Calu3 (cell line): ENCODE measurements around the gene KIAA1755. TPM values are rescaled to one million over a fixed set of nuclear protein-coding genes. Genes with fewer than 3 reads are reported as not detected.
A peak's percentile ranks its signal among the peaks of the same experiment; 100 is the strongest.

ENCODE experiments used
- BruUV-seq: library from RNA; stranded (reverse); fragments of 400-500 nt; replicated peaks from 2 replicates; lab custom pipeline; 2021; lab: Mats Ljungman, UMichigan
- CTCF ChIA-PET: fragments of 300-600 bp; sonication (Branson Sonifier 250); formaldehyde crosslinking; loops from one replicate; lab custom pipeline; 2022; ENCODE audit warnings: antibody characterized with exemption; lab: Charles Lee
- DNase-seq: peaks from one replicate; pipeline ENCODE4 v3.0.0; 2022
- H3K27ac Mint-ChIP-seq: one replicate; pipeline ENCODE4 v1.8.0; 2022; ENCODE audit warnings: mixed read lengths; ENCODE audit not compliant: unreplicated experiment
- H3K27me3 Mint-ChIP-seq: one replicate; pipeline ENCODE4 v1.8.0; 2022; ENCODE audit warnings: mixed read lengths; ENCODE audit not compliant: unreplicated experiment
- H3K36me3 Mint-ChIP-seq: one replicate; pipeline ENCODE4 v1.8.0; 2022; ENCODE audit warnings: mild to moderate bottlenecking, moderate library complexity, mixed read lengths; ENCODE audit not compliant: insufficient read depth, unreplicated experiment
- H3K4me1 Mint-ChIP-seq: one replicate; pipeline ENCODE4 v1.8.0; 2022; ENCODE audit warnings: mild to moderate bottlenecking, low read depth, mixed read lengths; ENCODE audit not compliant: unreplicated experiment
- H3K4me3 Mint-ChIP-seq: one replicate; pipeline ENCODE4 v1.8.0; 2022; ENCODE audit warnings: mild to moderate bottlenecking, low read depth, moderate library complexity, mixed read lengths; ENCODE audit not compliant: unreplicated experiment
- H3K9me3 Mint-ChIP-seq: one replicate; pipeline ENCODE4 v1.8.0; 2022; ENCODE audit warnings: low read depth, mixed read lengths; ENCODE audit not compliant: unreplicated experiment
- intact Hi-C: fragments of 100-400 bp; cut with micrococcal nuclease; formaldehyde crosslinking; loops from one replicate; pipeline ENCODE4 v1.10.0; 2022; ENCODE audit not compliant: unreplicated experiment
- total RNA-seq: library from RNA; stranded (reverse); gene quantifications from 2 replicates; pipeline ENCODE4 v1.2.3, GENCODE V29; 2022
- TF ChIP-seq, protein P1 (sequence below): fragments of 200-600 bp; IDR thresholded peaks from one replicate; pipeline ENCODE4 v1.8.0; 2022; ENCODE audit warnings: antibody characterized with exemption; ENCODE audit not compliant: unreplicated experiment

The KIAA1755 gene
- total RNA-seq, 1 experiment from 2014 or later: not detected

DNA sequence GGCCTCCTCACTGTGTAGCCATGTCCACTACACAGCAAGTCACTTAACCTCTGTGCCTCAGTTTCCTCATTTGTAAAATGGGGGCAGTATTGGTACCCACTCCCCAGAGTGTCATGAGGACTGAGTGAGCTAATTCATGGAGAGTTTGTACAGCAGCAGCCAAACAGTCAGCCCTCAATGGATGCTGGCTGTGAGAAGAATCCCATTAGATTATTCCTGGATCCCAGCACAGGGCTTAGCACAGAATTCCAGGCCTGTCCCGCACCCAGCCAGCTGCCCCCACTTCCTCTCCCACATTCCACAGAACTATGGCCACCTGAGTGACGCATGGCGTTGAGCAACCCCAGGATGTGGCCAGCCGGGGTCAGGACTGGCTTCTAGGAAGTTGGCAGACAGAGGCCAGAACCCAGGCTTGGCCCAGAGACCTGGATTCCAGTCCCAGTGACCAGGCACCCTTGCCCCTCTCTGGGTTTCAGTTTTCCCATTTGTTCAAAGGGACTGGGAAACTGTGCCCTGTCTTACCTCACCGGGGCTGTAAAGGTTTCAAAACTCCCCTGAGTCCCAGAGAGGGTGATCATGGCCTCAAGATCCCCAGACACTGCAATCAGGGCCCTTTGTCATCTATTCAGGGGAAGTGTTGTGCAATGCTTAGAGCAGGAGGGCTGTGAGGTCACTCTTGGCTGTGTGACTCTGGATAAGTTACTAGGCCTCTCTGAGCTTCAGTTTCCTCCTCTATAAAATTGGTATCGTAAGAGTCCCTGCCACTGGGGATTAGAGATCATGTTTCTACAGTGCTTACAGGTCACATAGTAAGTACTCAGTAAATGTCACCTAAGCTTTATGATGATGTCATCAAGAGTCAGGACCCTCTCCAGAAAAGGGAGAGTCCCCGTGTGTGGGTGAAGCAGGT lies 92.4 kb downstream of the KIAA1755 start:
- H3K4me3 Mint-ChIP-seq: no peak overlapping the region
- CTCF ChIA-PET: interaction anchor here (0.8 to 3.5 kb wide), 6 partner anchors 16 to 110 kb away, joined by 3 to 14 read pairs (median 10); no protein-coding TSS in a partner anchor
- TF ChIP-seq, protein P1, sequence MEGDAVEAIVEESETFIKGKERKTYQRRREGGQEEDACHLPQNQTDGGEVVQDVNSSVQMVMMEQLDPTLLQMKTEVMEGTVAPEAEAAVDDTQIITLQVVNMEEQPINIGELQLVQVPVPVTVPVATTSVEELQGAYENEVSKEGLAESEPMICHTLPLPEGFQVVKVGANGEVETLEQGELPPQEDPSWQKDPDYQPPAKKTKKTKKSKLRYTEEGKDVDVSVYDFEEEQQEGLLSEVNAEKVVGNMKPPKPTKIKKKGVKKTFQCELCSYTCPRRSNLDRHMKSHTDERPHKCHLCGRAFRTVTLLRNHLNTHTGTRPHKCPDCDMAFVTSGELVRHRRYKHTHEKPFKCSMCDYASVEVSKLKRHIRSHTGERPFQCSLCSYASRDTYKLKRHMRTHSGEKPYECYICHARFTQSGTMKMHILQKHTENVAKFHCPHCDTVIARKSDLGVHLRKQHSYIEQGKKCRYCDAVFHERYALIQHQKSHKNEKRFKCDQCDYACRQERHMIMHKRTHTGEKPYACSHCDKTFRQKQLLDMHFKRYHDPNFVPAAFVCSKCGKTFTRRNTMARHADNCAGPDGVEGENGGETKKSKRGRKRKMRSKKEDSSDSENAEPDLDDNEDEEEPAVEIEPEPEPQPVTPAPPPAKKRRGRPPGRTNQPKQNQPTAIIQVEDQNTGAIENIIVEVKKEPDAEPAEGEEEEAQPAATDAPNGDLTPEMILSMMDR: no peak
- peak overlapping the region; percentile 14 for H3K27ac Mint-ChIP-seq
- DNase-seq: peak; percentile 93
- peaks cover 35% of the 10 kb centered on the region for H3K36me3 Mint-ChIP-seq
- BruUV-seq: no TSS peak
- no peaks in the 10 kb centered on the region for H3K9me3 Mint-ChIP-seq
- H3K4me1 Mint-ChIP-seq: peaks cover 84% of the 10 kb centered on the region
- intact Hi-C loops: loop anchor here (1.0 to 5.0 kb wide), 2 partner anchors 41 to 53 kb away; no protein-coding TSS in a partner anchor
- H3K27me3 Mint-ChIP-seq: no peaks in the 10 kb centered on the region

DNA sequence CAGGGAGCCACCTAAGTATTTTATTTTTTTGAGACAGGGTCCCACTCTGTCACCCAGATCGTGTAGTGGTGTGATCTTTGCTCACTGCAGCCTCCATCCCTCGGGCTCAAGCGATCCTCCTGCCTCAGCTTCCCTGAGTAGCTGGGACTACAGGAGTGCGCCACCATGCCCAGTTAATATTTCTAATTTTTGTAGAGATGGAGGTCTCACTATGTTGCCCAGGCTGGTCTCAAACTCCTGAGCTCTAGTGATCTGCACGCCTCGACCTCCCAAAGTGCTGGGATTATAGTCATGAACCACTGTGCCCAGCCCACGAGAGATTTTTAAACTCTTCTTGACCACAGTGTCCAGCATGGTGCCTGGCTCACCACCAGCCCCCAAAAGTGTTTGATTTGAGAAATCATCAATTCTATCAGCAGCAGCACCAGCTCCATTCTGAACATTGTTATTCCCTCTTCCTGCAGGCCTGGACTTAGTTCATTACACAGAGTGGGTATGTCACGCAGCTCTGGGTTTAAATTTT lies 93.1 kb downstream of the KIAA1755 start:
- H3K4me1 Mint-ChIP-seq: peaks cover 84% of the 10 kb centered on the region
- no peaks in the 10 kb centered on the region for H3K27me3 Mint-ChIP-seq
- peak overlapping the region; percentile 14 for H3K27ac Mint-ChIP-seq
- TF ChIP-seq, protein P1: no peak
- DNase-seq: no peak
- intact Hi-C loops: loop anchor here (5.0 kb wide), 1 partner anchor 40 kb away; no protein-coding TSS in a partner anchor
- H3K9me3 Mint-ChIP-seq: no peaks in the 10 kb centered on the region
- H3K4me3 Mint-ChIP-seq: no peak overlapping the region
- peaks cover 40% of the 10 kb centered on the region for H3K36me3 Mint-ChIP-seq
- CTCF ChIA-PET: interaction anchor here (1.7 to 3.5 kb wide), 5 partner anchors 15 to 110 kb away, joined by 6 to 14 read pairs (median 10); no protein-coding TSS in a partner anchor
- BruUV-seq: no TSS peak

- CTCF ChIA-PET: interaction anchor here (1.2 to 3.5 kb wide), 6 partner anchors 14 to 109 kb away, joined by 3 to 14 read pairs (median 9); no protein-coding TSS in a partner anchor
- intact Hi-C loops: loop anchor here (1.0 to 5.0 kb wide), 2 partner anchors 23 to 39 kb away; no protein-coding TSS in a partner anchor
- Mint-ChIP-seq H3K27me3 (no peaks in the 10 kb centered on the region), H3K4me3 (no peak overlapping the region), H3K36me3 (peaks cover 47% of the 10 kb centered on the region), H3K9me3 (no peaks in the 10 kb centered on the region), H3K4me1 (peaks cover 84% of the 10 kb centered on the region), H3K27ac (peak overlapping the region; percentile 24)
- TF ChIP-seq, protein P1: no peak
- no TSS peak for BruUV-seq
- no peak for DNase-seq
These were observed 93.8 kb downstream of the KIAA1755 start for GRCh38 chr20:38166703-38167233.
